Ecto neural progenitor cell (in vitro differentiated cells): Measurements from ENCODE around the gene SEMA3C.
A peak's percentile ranks its signal among the peaks of the same experiment; 100 is the strongest.

ENCODE experiments used
- DNase-seq: peaks from one replicate; pipeline ENCODE4 v3.0.0-alpha.2; 2018; ENCODE audit warnings: low spot score

The SEMA3C gene

DNA sequence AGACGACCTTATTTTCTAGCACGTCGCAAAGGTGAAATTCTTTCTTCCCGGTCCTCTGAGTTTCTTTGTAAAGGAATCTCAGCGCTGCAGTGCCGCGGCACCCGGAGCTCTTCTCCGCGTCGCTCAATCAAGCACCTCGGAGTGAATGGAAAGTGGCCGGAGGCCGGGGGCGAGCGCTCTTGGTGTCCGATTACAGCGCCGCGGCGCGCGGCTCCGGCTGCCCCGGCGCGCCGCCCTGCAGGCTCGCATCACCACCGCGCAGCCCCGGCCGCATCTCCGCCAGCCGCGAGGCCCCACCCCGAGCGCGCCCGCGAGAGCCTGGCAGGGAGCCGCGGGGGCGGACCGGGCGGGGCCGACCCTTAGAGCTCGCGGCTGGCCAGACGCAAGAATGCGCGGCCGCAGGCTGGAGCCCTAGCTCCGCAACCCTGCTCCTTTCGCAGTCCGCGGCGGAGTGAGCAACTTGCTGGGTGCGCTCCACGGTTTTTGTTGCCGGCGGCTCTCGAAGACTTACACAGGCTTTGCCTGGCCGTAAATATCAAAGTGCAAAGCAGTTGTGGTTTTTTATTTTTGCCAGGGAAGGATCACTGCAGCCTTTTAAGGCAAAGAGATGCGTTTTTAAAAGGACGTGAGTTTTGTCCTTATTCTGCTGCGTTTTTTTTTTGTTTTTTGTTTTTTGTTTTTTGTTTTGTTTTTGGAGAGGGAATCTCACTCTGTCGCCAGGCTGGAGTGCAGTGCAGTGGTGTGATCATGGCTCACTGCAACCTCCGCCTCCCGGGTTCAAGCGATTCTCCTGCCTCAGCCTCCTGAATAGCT is at the start of gene SEMA3C:
Gene SEMA3C, minus strand, starts transcription at position 143 of the 813 bp plus-strand sequence. CDS start 2,270 bp downstream, outside the sequence.
- peak; percentile 94 for DNase-seq

GRCh38 chr7:80968606-80969005 is 49.8 kb upstream of the SEMA3C start:
- no peak for DNase-seq

GRCh38 chr7:80967917-80968297 is 49.1 kb upstream of the SEMA3C start:
- DNase-seq, result no peak

GRCh38 chr7:80967071-80967916 is 48.4 kb upstream of the SEMA3C start:
- DNase-seq, result no peak

DNA sequence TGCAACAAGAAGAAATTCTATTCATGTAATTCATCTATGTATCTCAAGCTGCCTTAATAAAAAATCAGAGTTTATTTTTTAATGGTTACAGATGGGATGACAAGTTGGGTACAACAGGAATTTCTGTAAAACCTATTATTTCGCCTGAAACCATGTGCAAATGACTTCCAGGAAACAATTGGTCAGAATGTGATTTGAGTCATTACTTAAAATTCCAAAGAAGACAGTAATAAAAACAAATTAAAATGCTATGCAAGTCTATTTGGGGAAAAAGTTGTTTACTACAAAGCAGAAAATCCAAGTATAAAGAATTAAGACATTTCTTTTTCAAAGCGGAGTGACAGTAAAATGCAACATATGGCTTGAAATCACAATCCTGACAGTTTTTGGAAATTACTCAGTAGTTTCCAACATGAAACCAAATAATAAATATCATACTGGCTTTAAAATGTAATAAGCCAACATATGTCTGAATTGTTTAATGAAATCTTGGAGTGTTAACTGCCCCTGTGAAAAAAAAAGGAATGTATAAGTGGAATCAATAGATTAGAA is 41.5 kb upstream of the SEMA3C start:
- DNase-seq, result no peak

DNA sequence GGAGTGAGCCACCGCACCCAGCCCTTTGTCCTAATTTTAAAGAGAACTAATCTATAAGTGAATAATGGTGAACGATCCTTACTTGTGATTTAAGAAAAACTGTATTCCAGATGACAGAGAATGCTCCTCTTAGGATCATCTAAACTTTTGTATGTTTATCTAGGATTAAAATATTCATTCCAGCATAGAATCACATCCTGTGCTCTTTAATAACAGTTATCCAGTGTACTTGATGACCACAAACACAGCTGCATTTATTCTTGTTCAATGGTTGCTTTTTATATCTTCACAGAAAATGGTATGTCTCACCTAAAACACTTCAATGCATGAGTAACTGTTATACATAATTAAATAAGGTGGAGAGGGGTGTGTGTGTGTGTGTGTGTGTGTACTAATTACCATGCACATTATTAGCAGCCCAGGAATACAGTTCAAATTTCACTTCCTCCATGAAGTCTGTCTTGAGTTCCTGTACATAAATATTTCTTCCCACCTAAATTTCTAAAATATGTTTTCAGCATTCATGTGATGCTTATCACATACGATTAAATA is 38.5 kb upstream of the SEMA3C start:
- no peak for DNase-seq

DNA sequence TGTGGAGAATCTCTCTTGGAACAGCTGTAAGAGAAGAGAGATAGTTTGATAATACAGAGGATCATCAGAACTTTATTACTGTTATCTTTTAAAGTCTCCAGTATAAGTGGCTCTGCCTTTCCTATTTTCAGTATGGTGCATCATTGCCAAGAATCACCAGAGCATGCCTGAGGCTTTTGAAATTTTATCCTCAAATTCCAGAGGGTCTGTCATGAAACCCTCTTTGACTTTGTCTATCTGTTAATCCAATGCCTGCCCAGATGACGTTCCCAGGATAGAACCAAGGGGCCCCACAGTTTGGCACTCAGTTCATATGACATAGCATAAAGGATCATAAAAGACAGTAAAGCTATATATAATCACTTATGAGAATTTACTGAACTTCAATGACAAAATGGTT is 35.3 kb upstream of the SEMA3C start:
- DNase-seq, result no peak

GRCh38 chr7:80950550-80950967 is 31.7 kb upstream of the SEMA3C start:
- DNase-seq, result no peak

- no peak for DNase-seq
Observed at GRCh38 chr7:80949449-80949848, 30.6 kb upstream of the SEMA3C start.

DNA sequence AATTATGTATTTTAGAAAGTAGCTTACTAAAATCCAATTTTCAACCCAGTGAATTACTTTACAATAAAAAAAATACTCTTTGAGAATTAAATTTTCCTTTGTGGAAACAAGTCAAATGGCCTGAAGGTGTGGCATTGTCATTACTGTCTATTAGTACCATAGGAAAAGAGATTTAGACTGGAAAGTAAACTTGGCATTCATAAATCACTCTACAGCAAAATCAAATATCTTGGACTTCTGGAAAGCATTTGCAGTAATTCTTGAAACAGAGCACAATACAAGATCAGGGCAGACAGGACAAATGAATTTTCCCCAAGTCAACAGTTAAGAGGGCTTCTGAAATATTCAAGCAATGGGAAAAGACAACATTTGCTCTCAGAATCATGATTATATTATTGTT is 28.0 kb upstream of the SEMA3C start:
- no peak for DNase-seq

- no peak for DNase-seq
Observed at GRCh38 chr7:80945976-80946375, 27.1 kb upstream of the SEMA3C start.

DNA sequence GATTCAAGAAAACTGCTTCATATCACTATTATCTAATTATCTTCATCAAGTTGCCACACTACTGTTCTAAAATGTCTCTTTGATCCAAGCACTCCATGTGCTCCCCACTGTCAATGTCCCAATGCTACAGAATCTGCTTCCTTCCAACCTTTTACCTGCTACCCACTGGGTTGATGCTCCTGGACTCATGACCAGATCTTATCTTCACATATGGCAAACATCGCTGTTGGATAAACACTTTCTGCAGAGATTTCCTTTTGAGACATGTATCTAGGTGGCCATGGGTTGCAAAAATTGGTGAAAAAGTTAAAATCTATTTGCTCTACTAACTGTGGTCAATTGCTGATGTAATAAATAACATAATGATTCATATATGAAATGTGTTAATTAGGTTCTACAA is 24.5 kb upstream of the SEMA3C start:
- no peak for DNase-seq

DNA sequence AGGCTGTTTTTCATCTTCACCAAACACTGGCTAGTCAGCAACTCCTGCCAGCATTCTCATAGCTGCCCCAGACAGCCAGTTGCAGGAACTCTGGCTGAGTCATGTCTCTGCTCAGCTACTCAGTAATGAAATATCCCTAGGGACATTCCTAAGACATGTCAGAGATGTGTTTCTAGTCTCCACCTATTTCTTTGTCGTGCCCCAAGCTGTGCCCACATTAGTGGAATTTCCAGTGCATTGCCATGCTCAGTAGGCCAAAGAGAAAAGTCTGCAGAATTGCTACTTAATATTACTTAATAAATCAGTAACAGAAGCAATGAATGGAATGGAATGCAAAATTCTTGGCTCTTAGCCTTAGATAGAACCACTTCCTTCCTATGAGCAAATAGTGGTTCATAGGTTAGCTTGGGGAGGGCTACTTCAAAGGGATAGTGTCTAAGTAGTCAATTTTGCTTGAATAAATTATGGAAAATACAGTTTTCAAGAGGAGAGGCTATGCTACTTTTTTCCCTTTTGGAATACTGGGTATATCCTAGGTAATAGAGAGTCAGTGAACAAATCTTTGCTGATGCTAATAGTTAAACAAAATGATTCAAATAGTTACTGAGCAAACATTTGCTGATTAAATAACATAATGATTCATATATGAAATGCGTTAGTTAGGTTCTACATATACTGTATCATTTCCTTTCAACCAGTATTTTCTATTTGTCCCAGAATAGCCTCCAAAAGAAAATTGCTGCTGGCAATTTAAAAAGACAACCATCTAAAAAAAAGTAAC is 23.6 kb upstream of the SEMA3C start:
- DNase-seq, result no peak

DNA sequence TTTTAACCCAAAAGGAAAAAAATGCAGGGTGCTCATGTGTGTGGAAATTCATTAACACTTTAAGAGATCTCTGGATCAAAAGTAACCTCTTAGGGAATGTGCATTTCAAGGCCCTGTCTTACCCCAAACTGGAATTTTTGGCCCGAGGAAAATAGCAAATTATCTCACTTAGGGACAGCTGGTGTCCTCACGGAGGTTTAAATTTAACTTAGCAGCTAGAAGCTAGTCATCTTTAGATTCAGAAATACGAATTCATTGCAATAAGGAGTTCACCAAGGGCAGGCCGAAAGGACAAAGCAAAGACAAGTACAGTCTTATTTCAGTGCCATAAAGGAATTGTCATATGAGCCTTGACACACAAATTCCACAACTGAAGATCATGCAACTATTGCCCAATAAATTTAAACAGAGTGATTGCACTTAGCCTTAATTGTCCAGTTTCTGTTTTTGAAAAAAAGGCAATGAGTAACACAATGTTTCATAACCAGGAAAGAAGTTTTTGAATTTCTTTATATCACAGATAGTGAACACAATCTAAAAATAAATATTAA is 22.4 kb upstream of the SEMA3C start:
- DNase-seq, result no peak

GRCh38 chr7:80940539-80941207 is 21.8 kb upstream of the SEMA3C start:
- no peak for DNase-seq

DNA sequence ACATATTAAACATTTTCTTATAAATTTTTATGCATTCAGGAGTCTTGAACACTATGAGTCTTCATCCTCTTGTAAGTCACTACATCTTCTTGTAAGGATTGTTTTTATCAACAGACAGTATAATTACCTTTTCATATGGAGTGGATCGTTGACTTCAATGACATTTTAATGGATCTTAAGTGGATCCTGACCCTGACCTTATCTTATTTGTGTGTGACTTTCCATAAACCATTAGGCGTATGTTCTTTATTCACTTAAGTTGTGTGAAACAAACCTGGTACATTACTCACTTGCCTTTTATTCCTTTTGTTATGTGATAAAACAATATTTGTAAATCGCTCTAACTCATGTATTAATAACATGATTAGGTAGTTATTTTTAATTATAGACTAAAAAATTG is 18.5 kb upstream of the SEMA3C start:
- no peak for DNase-seq

DNA sequence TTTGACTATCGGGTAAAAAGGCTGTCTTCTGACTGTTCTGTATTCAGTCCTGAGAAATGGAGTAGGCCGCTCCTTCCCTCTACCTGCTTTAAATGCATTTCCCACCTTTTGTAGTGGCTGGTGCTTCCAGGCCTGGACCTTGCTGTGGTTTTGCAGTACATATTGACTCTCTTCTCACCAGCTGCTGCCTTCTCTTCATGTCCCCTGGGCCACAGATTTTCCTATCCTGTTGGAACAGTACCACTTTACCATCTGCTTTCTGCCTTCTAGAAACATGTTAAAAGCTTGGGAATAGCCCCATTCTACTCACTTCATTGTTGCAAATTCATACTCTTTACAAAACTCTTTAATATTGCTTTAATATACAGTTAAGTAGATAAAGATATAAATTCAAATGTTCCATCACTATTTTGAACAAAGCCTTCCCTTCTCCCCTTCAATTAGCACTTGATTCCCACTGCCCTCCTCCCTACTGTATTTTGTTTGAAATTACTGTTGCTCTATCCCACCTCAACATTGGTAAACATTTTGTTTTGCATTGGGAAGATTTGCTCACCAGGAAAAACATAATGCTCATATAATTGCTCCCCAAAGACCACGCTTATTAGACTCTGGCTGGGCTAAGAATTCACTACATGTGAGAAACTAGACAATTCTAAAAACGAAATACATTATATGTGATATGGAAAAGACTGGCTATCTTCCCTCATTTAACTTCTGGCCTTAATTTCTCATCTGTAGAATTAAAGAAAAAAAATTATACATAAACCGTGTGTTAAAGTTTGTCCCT is 17.3 kb upstream of the SEMA3C start:
- no peak for DNase-seq

GRCh38 chr7:80934321-80934720 is 15.5 kb upstream of the SEMA3C start:
- DNase-seq, result no peak

DNA sequence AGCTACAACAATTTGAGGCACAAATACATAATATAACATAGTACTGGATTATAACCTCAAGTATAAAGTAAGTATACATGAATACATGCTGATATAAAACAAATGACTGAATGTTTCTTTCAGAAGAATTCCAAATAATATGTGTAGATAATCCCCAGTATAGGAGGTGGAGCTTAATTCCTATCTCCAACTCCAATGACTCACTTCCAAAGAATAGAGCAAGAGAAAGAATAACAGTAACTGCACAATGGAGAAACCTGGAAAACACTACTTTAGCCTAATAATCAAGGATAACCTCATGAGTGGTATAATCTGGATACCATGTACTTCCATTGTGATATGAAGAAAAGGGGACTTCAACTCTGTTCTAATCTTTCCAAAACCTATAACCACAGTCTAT is 13.7 kb upstream of the SEMA3C start:
- DNase-seq, result no peak

GRCh38 chr7:80929619-80930018 is 10.8 kb upstream of the SEMA3C start:
- no peak for DNase-seq
